Glomerular endothelial cell (primary cell): ENCODE data around the gene CREB3L1. TPM values are rescaled to one million over a fixed set of nuclear protein-coding genes. Genes with fewer than 3 reads are reported as not detected.

Experiments used
- DNase-seq: peaks from one replicate; pipeline ENCODE4 v3.0.0-alpha.2; 2011; ENCODE audit warnings: low read depth, low spot score; ENCODE audit errors: extremely low read depth
- total RNA-seq: library from RNA; depleted of rRNA; stranded (reverse); fragments of >200 nt; gene quantifications from 2 replicates; pipeline ENCODE4 v1.2.3, GENCODE V29; 2015

Gene CREB3L1
- total RNA-seq, 1 donor from 2014 or later, result 23.4 TPM

- no peak for DNase-seq
Measured at GRCh38 chr11:46362156-46363030, 84.9 kb downstream of the CREB3L1 start.

- DNase-seq, result no peak
Measured at GRCh38 chr11:46363031-46363407, 85.6 kb downstream of the CREB3L1 start.

GRCh38 chr11:46363455-46364005 lies 86.1 kb downstream of the CREB3L1 start:
- DNase-seq, result no peak

GRCh38 chr11:46364056-46364455 lies 86.6 kb downstream of the CREB3L1 start:
- DNase-seq, result no peak

- no peak for DNase-seq
Measured at GRCh38 chr11:46364791-46365190, 87.3 kb downstream of the CREB3L1 start.

- no peak for DNase-seq
Measured at GRCh38 chr11:46366260-46366659, 88.8 kb downstream of the CREB3L1 start.

- no peak for DNase-seq
Measured at GRCh38 chr11:46366661-46367161, 89.2 kb downstream of the CREB3L1 start.

- no peak for DNase-seq
Measured at GRCh38 chr11:46367244-46367915, 89.9 kb downstream of the CREB3L1 start.

- no peak for DNase-seq
Measured at GRCh38 chr11:46367916-46368267, 90.4 kb downstream of the CREB3L1 start.

GRCh38 chr11:46369458-46370152 lies 92.1 kb downstream of the CREB3L1 start:
- DNase-seq, result no peak

- no peak for DNase-seq
Measured at GRCh38 chr11:46370253-46370652, 92.8 kb downstream of the CREB3L1 start.

Other genes with a start within 250 kb of the CREB3L1 start
- gene PHF21A, start 156.2 kb upstream of the CREB3L1 start, total RNA-seq, result 22.3 and 30.3 TPM in 2 replicates
- gene DGKZ, start 69.8 kb downstream of the CREB3L1 start, total RNA-seq, result 105 and 139 TPM in 2 replicates
- gene MDK, start 104.0 kb downstream of the CREB3L1 start, total RNA-seq, result 384 and 499 TPM in 2 replicates
- 0.12 TPM in 1 of 2 replicates, not detected in the other for gene CHRM4, start 114.1 kb downstream of the CREB3L1 start, total RNA-seq